ENCODE measurements around the gene ADGRL4.

GRCh38 chr1:78913950-78914349 is 92.6 kb downstream of the ADGRL4 start:
- TF ChIP-seq RFX5 (IDR thresholded peaks at IDR 0.05) (no peak), CTCF (IDR thresholded peaks at IDR 0.05) (no peak), USF2 (IDR thresholded peaks at IDR 0.05) (no peak), JUN (IDR thresholded peaks at IDR 0.05) (no peak), POLR2A (IDR thresholded peaks at IDR 0.05; ENCODE audit: low read length) (no peak), NFE2L2 (conservative IDR thresholded peaks at IDR 0.05; ENCODE audit: low read length) (no peak), SMC3 (IDR thresholded peaks at IDR 0.05) (no peak), CHD4 (IDR thresholded peaks at IDR 0.05; ENCODE audit: borderline replicate concordance) (no peak), PBX3 (IDR thresholded peaks at IDR 0.05) (no peak), MAZ (IDR thresholded peaks at IDR 0.05; ENCODE audit: borderline replicate concordance, low read depth, low read length) (no peak), CEBPB (IDR thresholded peaks at IDR 0.05) (no peak), FOSL2 (IDR thresholded peaks at IDR 0.05) (no peak), FOSL2 (CRISPR knock-in tag; IDR thresholded peaks at IDR 0.05) (no peak)

All from A549 (cell line).